HCT116 (cell line): Measurements from ENCODE around the gene NTNG1. TPM values are rescaled to one million over a fixed set of nuclear protein-coding genes. Genes with fewer than 3 reads are reported as not detected.

Experiments used
- ATAC-seq: fragments of 200-7000 bp; cut with Tn5 transposase; 2 replicates; pipeline ENCODE4 v1.9.1; 2020; ENCODE audit warnings: mild to moderate bottlenecking, moderate library complexity
- BruUV-seq: library from RNA; stranded (reverse); fragments of 400-500 nt; replicated peaks from 2 replicates; lab custom pipeline; 2021; lab: Mats Ljungman, UMichigan
- CTCF ChIA-PET: fragments of 300-600 bp; sonication (Branson Sonifier 250); formaldehyde crosslinking; loops from one replicate; lab custom pipeline; 2021; ENCODE audit warnings: antibody characterized with exemption; lab: Charles Lee
- POLR2A ChIA-PET: fragments of 300-600, 350-600 bp; sonication (Branson Sonifier 250); formaldehyde crosslinking; loops from one replicate; lab custom pipeline; 2021; ENCODE audit warnings: antibody characterized with exemption; lab: Charles Lee
- RAD21 ChIA-PET, 2 experiments: fragments of 300-600 bp; sonication (Branson Sonifier 250); formaldehyde crosslinking; loops; one replicate each; lab custom pipeline; 2023; ENCODE audit warnings: low total read pairs in 2 of 2; ENCODE audit not compliant: uncharacterized antibody in 2 of 2, unreplicated experiment in 2 of 2, low non-redundant PET in 1 of 2; lab: Charles Lee
- DNase-seq: peaks from one replicate; pipeline ENCODE4 v3.0.0-alpha.2; 2010; ENCODE audit warnings: low read depth, low spot score
- H2AFZ ChIP-seq: fragments of 200-600 bp; shearing (Covaris generic), sonication (generic); 2 replicates; pipeline ENCODE4 v1.6.1; 2017; ENCODE audit warnings: low read depth, mixed run types, mixed read lengths, antibody characterized with exemption, low read length; ENCODE audit not compliant: poor library complexity, severe bottlenecking
- H3K27ac ChIP-seq: 2 replicates; pipeline ENCODE4 v1.5.1; 2012; ENCODE audit warnings: low read depth, low read length
- H3K27me3 ChIP-seq: fragments of 200-600 bp; sonication (generic); 2 replicates; pipeline ENCODE4 v1.6.1; 2016; ENCODE audit warnings: mixed run types, low read length, mixed read lengths; ENCODE audit not compliant: insufficient read depth
- H3K36me3 ChIP-seq, 2 experiments: fragments of 200-500 bp in 1 of 2; fragments of 200-600 bp in 1 of 2; sonication (Bioruptor generic) in 1 of 2; sonication (generic) in 1 of 2; 2 replicates each; pipeline versions ENCODE4 v1.5.1 to v1.6.1; 2014 to 2016; ENCODE audit warnings: low read length in 2 of 2, inconsistent platforms in 1 of 2, mixed read lengths in 1 of 2, mixed run types in 1 of 2; ENCODE audit not compliant: insufficient read depth in 2 of 2, control insufficient read depth in 1 of 2
- H3K4me1 ChIP-seq, 2 experiments: fragments of 200-600 bp in 1 of 2; sonication (generic) in 1 of 2; 2 replicates each; pipeline versions ENCODE4 v1.5.1 to v1.6.1; 2012 to 2017; ENCODE audit warnings: low read length in 2 of 2, inconsistent platforms in 1 of 2, mild to moderate bottlenecking in 1 of 2, mixed read lengths in 1 of 2, mixed run types in 1 of 2, moderate library complexity in 1 of 2; ENCODE audit not compliant: insufficient read depth in 2 of 2, control insufficient read depth in 1 of 2
- H3K4me2 ChIP-seq: fragments of 200-600 bp; sonication (generic); 2 replicates; pipeline ENCODE4 v1.6.1; 2017; ENCODE audit warnings: mixed run types, low read length, mixed read lengths
- H3K4me3 ChIP-seq, 2 experiments: fragments of 200-600 bp in 1 of 2; sonication (generic) in 1 of 2; replicated peaks in 1 of 2; 2 replicates each; pipeline ENCODE4 v1.5.1; 2011 to 2016; ENCODE audit warnings: low read length in 2 of 2, control low read depth in 1 of 2, low read depth in 1 of 2, mild to moderate bottlenecking in 1 of 2, mixed read lengths in 1 of 2, mixed run types in 1 of 2
- H3K79me2 ChIP-seq: fragments of 200-600 bp; sonication (generic); 2 replicates; pipeline ENCODE4 v1.6.1; 2017; ENCODE audit warnings: mild to moderate bottlenecking, mixed run types, low read length, moderate library complexity, mixed read lengths; ENCODE audit not compliant: insufficient read depth
- H3K9ac ChIP-seq: fragments of 200-600 bp; sonication (generic); 2 replicates; pipeline ENCODE4 v1.6.1; 2016; ENCODE audit warnings: low read length, mixed read lengths
- H3K9me2 ChIP-seq: fragments of 200-600 bp; sonication (generic), shearing (Covaris generic); 2 replicates; pipeline ENCODE4 v1.6.1; 2017; ENCODE audit warnings: mixed run types, mild to moderate bottlenecking, moderate library complexity; ENCODE audit not compliant: insufficient read depth
- H3K9me3 ChIP-seq, 2 experiments: fragments of 200-500 bp in 1 of 2; fragments of 200-600 bp in 1 of 2; sonication (Bioruptor generic) in 1 of 2; sonication (generic) in 1 of 2; 2 replicates each; pipeline ENCODE4 v1.6.1; 2014 to 2017; ENCODE audit warnings: low read length in 2 of 2, mixed read lengths in 2 of 2, inconsistent platforms in 1 of 2, low read depth in 1 of 2, mild to moderate bottlenecking in 1 of 2, mixed run types in 1 of 2, moderate library complexity in 1 of 2; ENCODE audit not compliant: control insufficient read depth in 1 of 2, insufficient read depth in 1 of 2
- H4K20me1 ChIP-seq: fragments of 200-600 bp; sonication (generic), shearing (Covaris generic); 2 replicates; pipeline ENCODE4 v1.6.1; 2017; ENCODE audit warnings: mixed run types, mild to moderate bottlenecking, moderate library complexity; ENCODE audit not compliant: insufficient read depth
- ATF3 ChIP-seq: IDR thresholded peaks from 2 replicates; pipeline ENCODE4 v1.6.1; 2012
- CBX3 ChIP-seq: IDR thresholded peaks from 2 replicates; pipeline ENCODE4 v1.6.1; 2012; ENCODE audit warnings: low read depth
- CTCF ChIP-seq, 3 experiments: fragments of 200-600 bp in 1 of 3; sonication (generic) in 1 of 3; IDR thresholded peaks in 2 of 3; conservative IDR thresholded peaks in 1 of 3; 2 replicates each; pipeline ENCODE4 v1.5.1; 2012 to 2017; ENCODE audit warnings: low read depth in 2 of 3, low read length in 2 of 3, antibody characterized with exemption in 1 of 3, borderline replicate concordance in 1 of 3, control low read depth in 1 of 3, mild to moderate bottlenecking in 1 of 3, mixed read lengths in 1 of 3, mixed run types in 1 of 3, moderate library complexity in 1 of 3; ENCODE audit not compliant: insufficient read depth in 1 of 3
- EGR1 ChIP-seq: IDR thresholded peaks from 2 replicates; pipeline ENCODE4 v1.6.1; 2012; ENCODE audit warnings: low read depth
- ELF1 ChIP-seq: IDR thresholded peaks from 2 replicates; pipeline ENCODE4 v1.6.1; 2012; ENCODE audit warnings: low read depth, borderline replicate concordance
- EZH2 ChIP-seq: fragments of 200-600 bp; sonication (generic); IDR thresholded peaks from 2 replicates; pipeline ENCODE4 v1.6.1; 2017; ENCODE audit warnings: antibody characterized with exemption, mixed run types
- EZH2phosphoT487 ChIP-seq: fragments of 200-600 bp; IDR thresholded peaks from 2 replicates; pipeline ENCODE4 v1.6.1; 2018; ENCODE audit warnings: antibody characterized with exemption, borderline replicate concordance
- JUND ChIP-seq: IDR thresholded peaks from 2 replicates; pipeline ENCODE4 v1.6.1; 2012
- REST ChIP-seq: IDR thresholded peaks from 2 replicates; pipeline ENCODE4 v1.6.1; 2012; ENCODE audit warnings: low read depth
- SP1 ChIP-seq: IDR thresholded peaks from 2 replicates; pipeline ENCODE4 v1.6.1; 2012; ENCODE audit warnings: low read depth
- TCF7L2 ChIP-seq: IDR thresholded peaks from 2 replicates; pipeline ENCODE4 v1.7.0; 2011; ENCODE audit warnings: borderline replicate concordance, inconsistent platforms; ENCODE audit not compliant: insufficient read depth, insufficient read length; ENCODE audit errors: extremely low read depth
- YY1 ChIP-seq: IDR thresholded peaks from 2 replicates; pipeline ENCODE4 v1.6.1; 2011; ENCODE audit warnings: low read length, low read depth, moderate library complexity, mild to moderate bottlenecking; ENCODE audit not compliant: insufficient replicate concordance; ENCODE audit errors: extremely low read depth
- ZBTB33 ChIP-seq: IDR thresholded peaks from 2 replicates; pipeline ENCODE4 v1.6.1; 2011; ENCODE audit warnings: mild to moderate bottlenecking, low read length, moderate library complexity; ENCODE audit not compliant: insufficient replicate concordance; ENCODE audit errors: extremely low read depth
- ZNF274 ChIP-seq: fragments of 200-500 bp; sonication (Bioruptor generic); IDR thresholded peaks from 2 replicates; pipeline ENCODE4 v1.6.1; 2014; ENCODE audit warnings: mild to moderate bottlenecking, low read depth, low read length, inconsistent platforms
- intact Hi-C: fragments of 100-400 bp; cut with micrococcal nuclease; formaldehyde crosslinking; loops from 2 replicates; pipeline ENCODE4 v1.10.0; 2022
- total RNA-seq: library from RNA; stranded (reverse); gene quantifications from one replicate; pipeline ENCODE4 v1.2.1, GENCODE V29; 2021; ENCODE audit not compliant: unreplicated experiment

Gene NTNG1
- total RNA-seq, 1 experiment from 2014 or later, result not detected

DNA sequence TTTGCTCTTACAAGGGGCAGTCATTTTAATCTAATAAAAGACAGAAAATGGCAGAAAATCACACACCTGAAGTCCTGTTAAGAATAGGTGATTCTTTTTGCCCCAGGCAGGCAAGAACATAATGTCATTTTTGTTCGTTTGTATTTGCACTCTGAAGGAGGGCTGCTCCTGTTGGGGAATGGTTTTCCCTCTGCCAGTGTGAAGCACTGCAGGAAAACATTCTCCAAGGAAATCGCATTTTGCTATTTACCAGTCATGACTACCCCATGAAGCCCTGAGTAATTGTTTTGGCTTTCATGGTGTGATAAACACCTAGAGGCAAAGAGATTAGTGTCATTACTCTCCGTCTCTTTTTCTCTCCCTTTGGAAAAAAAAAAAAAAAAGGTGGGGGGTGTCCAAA is 345.5 kb downstream of the NTNG1 start:
- Histone ChIP-seq H4K20me1 (no peaks in the 10 kb centered on the region), H3K4me2 (no peak overlapping the region), H3K4me3 (no peak overlapping the region), H3K27me3 (no peaks in the 10 kb centered on the region), H3K9me3 (no peaks in the 10 kb centered on the region; a peak in 2 of 4 replicates), H3K79me2 (no peaks in the 10 kb centered on the region), H3K9ac (no peak overlapping the region), H3K9me2 (no peaks in the 10 kb centered on the region), H2AFZ (no peak overlapping the region), H3K4me1 (no peaks in the 10 kb centered on the region), H3K27ac (no peak overlapping the region), H3K36me3 (no peaks in the 10 kb centered on the region)
- no peak for TF ChIP-seq CTCF (IDR thresholded peaks at IDR 0.05 in 2 of 3, conservative IDR thresholded peaks at IDR 0.05 in 1 of 3; ENCODE audit: borderline replicate concordance in 1 of 3, insufficient read depth in 1 of 3, low read depth in 2 of 3, low read length in 2 of 3)
- TF ChIP-seq EZH2, result no peak
- TF ChIP-seq SP1, result no peak
- no peak for TF ChIP-seq ZBTB33
- no peak for TF ChIP-seq CBX3
- no peak for TF ChIP-seq ELF1
- TF ChIP-seq ATF3, result no peak
- no peak for TF ChIP-seq EZH2phosphoT487
- no peak for TF ChIP-seq JUND
- TF ChIP-seq EGR1, result no peak
- TF ChIP-seq REST, result no peak
- TF ChIP-seq YY1, result no peak
- no peak for TF ChIP-seq TCF7L2
- no peak for TF ChIP-seq ZNF274
- DNase-seq (no peak), ATAC-seq (no peak)
- intact Hi-C loops, result no loop called here
- POLR2A ChIA-PET, result no interaction called here
- no TSS peak for BruUV-seq
- RAD21 ChIA-PET, result no interaction called here
- CTCF ChIA-PET, result no interaction called here
